G401.6 (cell line): ENCODE data around the gene ITIH6.
"Not testable (repeated sequence)": the region's sequence is repeated elsewhere in the genome, so short reads cannot be mapped to it uniquely, and the experiment has no call there.

Source experiments
- FAIRE-seq: peaks from 2 replicates; lab custom pipeline; 2012; peaks lifted over from hg19 to GRCh38; lab: Jason Lieb, UNC

The ITIH6 gene

DNA sequence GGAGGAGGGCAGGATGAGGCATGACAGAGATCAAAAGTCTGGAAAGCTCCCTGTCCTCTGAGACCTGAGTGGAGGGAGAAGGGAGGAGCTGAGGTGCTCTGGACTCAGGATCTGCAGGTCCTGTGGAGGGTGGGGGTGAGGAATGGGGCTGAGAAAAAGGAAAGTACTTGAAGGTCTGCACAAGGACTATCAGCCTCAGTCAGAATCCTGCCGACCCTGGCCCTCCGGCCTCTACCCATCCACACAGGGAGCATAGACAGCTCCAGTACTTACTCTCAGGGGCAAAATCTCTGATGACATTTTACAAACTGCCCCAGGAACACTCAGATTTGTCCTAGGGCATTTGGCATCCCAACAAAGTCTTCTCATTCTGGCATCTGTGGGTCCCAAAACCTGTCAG, 991 bp upstream of the ITIH6 start:
- FAIRE-seq, result no peak

GRCh38 chrX:54794795-54795194, 3.3 kb downstream of the ITIH6 start:
- no peak for FAIRE-seq

DNA sequence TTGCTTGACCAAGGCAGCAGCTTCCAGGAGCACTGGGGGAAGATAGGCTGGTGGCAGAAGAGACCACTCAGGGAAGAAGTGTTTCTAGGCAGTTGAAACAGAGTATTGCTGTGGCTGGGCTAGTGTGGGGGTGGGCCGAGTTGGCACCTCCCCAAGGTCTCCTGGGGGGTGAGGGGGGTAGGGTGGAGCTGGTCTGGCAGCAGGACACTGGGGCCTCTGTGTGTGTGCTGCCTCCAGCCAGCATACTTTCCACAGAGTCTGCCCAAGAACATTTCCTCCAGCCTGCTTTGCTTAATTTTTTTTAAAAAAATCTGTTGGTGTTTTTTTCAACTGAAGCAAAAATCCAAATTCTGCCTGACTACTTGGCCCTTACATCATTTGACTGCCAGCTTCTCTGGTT, 4.0 kb downstream of the ITIH6 start:
- FAIRE-seq, result no peak

DNA sequence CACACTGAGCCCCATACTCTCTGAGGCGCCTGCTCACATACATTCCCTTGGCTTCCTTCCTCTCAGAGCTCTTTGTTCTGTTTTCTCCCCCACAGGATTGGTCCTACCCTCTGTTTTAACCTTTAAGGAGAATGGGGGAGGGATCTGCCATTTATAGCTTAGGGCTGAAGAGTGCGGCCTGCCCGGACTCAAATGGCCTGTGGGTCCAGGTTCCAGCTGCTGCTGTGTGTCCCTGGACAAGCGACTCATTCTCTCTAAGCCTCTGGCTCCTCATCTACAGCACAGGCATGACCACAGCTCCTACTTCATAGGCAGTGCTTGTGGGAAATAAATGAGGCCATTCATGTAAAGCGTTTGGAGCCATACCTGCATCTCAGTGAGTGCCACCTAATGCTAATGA, 8.7 kb downstream of the ITIH6 start:
- FAIRE-seq, result not testable (repeated sequence)

DNA sequence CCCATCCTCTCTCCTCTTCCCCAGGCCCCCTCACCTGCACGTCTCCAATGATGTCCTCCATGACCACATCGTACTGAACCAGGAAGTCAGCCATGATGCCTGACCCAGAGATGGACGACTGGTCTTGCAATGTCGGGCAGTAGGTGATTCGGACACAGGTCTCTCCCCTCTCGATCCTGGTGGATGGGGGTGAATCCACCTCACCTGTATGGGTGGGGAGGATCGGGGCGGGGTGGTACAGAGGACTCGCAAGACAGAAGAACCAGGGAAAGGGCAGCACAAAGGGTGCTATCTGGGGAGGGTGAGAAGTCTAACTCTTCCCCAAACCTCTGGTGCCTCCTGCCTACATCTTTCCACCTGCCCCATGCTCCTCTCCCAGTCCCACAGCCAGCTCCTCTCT, 9.6 kb downstream of the ITIH6 start:
- FAIRE-seq, result no peak

DNA sequence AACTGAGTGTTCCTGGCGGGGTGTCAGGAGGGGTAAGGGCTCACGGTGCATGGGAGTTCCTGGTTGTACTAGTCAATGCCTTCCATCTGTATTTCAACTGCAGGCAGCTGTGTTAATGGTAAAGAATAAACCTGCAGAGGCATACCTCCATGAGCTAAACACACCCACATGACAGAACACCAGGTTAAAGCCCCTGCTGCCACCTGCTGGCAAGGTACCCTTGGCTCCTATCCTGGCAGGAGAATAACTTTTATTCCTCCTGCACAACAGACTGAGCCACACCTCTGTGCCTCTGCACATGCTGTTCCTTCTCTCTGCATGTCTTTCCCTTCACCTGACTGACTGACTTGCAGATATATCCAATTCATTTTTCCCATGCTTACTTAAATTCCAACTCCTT, 11.1 kb downstream of the ITIH6 start:
- no peak for FAIRE-seq

DNA sequence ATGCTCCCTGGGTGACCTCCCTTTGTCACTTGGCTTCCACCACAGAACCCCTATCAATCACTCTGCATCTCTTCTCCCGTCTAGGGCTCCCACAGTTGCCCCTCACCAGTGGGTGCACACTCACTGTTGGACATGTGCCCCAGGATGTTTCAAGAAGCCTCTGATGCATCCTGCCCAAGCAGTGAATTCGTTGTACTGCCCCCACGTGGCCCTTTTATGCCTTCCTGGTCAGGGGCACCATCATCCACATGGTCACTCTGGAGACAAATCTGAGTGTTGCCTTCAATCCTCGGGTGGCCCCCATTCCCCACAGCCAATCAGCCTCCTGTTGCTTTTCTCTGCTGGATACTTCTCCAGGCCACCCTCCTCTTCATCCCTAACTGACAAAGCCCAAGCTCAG, 12.2 kb downstream of the ITIH6 start:
- FAIRE-seq, result no peak

DNA sequence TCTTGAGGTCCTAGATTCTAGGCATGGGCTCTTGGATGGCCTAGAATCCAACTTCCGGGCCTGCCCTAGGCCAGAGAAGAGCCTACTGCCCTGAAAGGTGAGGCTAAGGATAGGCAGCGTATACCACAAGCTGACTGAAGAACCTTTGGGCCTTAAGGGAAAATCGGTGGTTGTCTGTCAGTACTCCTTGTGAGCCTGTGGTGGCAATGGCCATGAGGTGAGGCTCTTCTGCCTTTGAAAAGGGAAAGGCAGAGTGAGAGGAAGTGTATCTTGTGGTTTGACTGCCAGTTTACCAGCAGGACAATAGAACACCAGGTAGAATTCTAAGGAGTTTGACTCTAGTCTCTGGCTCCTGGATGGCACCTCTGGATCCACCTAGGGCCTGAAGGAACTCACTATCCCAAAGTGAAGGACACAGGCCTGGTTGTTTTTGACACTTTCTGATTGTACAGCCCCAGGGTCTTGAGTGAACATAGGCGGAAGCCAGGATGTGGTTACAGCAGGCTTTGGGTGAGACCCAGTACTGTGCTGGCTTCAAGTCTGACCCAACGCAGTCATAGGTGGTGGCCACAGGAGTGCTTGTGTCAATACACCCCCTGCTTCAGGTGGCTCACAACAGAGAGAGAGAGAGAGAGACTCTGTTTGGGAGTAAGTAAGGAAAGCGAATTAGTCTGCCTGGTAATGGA, 20.9 kb downstream of the ITIH6 start:
- FAIRE-seq, result no peak

DNA sequence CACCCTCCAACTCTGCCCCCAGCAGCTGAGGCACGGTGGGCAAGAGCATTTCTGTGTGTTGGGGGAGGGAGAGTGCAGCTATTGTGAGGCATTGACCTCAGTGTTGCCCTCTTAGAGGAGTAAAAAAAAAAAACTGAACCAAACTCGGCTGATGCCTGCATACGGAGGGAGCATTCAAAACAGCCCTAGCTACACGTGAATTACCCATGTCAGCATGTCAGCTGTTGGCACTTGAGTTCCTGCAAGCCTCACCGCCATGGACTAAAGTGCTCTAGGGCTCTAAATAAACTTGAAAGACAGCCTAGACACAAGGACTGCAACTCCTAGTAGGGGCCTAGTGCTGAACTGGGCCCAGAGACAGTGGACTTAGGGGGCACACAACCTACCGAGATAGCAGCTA, 22.0 kb downstream of the ITIH6 start:
- FAIRE-seq, result no peak

- FAIRE-seq, result not testable (repeated sequence)
Observed at GRCh38 chrX:54774391-54775094, 23.5 kb downstream of the ITIH6 start.

DNA sequence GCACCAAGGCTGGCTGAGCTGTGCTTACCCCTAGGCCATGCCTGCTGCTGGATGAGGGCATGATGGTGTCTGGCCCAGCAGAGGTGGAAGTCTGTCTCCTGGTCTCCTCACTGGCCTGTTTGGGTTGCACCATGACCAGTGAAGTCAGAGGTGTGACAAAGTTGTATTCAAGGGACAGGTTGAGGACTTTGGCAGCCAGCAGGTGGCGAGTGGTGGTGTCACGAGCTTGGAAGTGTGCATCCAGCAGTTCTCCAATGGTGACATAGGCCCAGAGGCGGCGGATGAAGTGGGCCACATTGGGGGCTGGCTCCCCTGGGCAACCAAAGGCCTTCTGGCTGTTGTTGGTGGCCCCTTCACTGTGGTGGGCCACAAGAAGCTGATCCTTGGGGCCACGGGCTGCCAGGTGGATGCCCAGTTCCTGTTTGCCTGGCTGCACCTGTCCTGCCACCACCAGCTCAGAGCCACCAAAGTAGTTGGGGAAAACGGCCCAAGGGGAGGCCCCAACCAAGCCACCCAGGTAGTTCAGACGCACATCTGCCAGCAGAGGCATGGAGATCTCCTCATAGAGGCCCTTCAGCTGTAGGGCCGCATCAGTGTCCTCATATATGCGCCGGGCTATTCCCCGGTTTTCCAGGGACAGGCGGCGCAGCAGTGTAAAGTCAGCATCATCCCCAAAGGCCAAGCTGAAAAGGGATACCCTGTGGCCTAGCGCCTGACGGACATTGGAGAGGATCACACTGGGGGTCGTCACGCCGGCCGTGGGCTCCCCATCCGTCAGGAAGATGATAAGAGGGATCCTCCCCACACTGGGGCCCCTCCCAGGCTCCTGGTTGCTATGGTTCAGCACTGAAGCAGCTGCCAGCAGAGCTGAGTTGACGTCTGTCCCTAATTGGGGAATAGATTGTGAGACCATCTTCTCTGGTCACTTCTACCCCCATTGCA, 39.7 kb downstream of the ITIH6 start:
- no peak for FAIRE-seq

DNA sequence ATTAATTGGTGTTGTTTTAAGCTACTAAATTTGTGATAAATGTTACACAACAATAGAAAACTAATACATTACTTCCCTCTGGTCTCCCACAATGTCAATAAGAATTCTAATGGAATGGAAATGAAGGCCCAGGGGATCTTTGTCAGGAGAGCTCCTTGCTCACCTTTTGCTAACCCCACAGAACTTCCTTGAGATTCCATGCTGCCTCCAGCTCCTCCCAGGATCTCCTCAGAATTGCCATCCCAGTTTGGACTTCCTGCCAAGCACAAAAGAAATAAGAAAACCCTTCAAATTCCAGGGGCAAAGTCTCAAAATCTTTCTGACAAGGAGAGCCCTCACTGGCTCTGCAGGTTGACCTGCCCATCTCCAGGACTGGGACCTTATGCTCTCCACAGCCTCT, 43.2 kb downstream of the ITIH6 start:
- no peak for FAIRE-seq

GRCh38 chrX:54748626-54749025, 49.4 kb downstream of the ITIH6 start:
- no peak for FAIRE-seq

- no peak for FAIRE-seq
Observed at GRCh38 chrX:54747733-54748393, 50.2 kb downstream of the ITIH6 start.

DNA sequence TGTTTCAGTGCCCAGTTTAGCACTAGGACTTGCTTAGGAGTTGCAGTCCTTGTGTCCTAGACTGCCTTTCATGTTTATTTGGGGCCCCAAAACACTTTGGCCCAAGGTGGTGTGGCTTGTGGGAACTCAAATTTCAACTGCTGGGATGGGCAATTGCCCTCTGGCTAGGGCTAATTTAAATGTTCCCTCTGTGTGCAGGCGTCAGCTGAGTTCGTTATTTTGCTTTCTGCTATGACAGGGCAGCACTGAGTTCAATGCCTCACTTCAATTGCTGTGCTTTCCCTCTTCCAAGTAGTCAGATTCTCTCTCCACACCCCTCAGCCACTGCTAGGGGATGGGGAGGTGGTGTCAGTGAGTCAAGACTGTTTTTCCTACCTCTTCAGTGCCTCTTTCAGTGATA, 51.1 kb downstream of the ITIH6 start:
- FAIRE-seq, result no peak

DNA sequence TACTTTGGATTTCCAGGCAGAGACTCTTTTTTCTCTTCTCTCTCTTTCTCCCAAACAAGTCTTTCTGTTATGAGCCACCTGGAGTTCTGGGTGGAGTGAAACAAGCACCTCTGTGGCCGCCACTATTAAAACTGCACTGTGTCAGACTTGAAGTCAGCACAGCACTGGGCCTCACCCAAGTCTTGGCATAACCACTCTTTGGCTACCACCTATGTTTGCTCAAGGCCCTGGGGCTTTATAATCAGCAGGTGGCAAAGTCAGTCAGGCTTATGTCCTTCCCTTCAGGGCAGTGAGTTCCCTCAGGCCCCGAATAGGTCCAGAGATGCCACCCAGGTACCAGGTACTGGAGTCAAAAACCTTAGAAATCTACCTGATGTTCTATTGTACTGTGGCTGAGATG, 52.4 kb downstream of the ITIH6 start:
- FAIRE-seq, result no peak

DNA sequence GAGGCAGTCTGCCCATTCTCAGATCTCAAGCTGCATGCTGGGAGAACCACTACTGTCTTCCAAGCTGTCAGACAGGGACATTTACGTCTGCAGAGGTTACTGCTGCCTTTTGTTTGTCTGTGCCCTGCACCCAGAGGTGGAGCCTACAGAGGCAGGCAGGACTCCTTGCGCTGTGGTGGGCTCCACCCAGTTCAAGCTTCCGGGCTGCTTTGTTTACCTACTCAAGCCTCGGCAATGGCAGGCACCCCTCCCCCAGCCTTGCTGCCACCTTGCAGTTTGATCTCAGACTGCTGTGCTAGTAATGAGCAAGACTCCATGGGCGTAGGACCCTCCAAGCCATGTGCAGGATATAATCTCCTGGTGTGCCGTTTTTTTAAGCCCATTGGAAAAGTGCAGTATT, 59.5 kb downstream of the ITIH6 start:
- FAIRE-seq, result not testable (repeated sequence)

DNA sequence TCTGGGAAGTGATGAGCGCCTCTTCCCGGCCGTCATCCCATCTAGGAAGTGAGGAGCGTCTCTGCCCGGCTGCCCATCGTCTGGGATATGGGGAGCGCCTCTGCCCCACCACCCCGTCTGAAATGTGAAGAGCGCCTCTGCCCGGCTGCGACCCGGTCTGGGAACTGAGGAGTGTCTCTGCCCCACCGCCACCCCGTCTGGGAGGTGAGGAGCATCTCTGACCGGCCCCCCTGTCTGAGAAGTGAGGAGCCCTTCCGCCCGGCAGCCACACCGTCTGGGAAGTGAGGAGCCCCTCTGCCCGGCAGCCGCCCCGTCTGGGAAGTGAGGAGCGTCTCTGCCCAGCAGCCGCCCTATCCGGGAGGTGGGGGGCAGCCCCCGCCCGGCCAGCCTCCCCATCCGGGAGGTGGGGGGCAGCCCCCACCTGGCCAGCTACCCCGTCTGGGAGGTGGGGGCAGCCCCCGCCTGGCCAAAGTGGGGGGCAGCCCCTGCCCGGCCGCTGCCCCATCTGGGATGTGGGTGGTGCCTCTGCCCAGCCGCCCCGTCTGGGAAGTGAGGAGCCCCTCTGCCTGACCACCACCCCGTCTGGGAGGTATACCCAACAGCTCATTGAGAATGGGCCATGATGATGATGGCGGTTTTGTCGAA, 61.6 kb downstream of the ITIH6 start:
- FAIRE-seq, result not testable (repeated sequence)

- no peak for FAIRE-seq
Observed at GRCh38 chrX:54721424-54721823, 76.6 kb downstream of the ITIH6 start.

DNA sequence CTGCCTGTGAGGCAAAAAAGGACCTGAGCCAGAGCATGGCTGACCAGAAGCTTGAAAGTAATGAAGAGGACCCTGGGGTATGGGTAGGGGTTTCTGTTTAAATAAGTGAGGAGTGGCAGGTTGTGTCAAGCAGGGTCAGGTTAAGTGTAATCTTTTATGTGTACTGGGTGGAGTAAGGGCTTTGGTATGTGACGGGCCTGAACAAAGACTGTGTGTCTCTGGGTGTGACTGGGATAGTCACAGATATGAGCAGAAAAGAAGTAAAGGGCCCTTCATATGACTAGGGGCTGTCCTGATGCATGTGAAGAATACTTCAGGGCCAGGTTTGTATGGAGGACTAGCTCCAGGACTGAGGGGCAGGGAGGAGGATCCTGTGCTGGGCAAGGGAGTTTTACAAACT, 82.4 kb downstream of the ITIH6 start:
- no peak for FAIRE-seq

DNA sequence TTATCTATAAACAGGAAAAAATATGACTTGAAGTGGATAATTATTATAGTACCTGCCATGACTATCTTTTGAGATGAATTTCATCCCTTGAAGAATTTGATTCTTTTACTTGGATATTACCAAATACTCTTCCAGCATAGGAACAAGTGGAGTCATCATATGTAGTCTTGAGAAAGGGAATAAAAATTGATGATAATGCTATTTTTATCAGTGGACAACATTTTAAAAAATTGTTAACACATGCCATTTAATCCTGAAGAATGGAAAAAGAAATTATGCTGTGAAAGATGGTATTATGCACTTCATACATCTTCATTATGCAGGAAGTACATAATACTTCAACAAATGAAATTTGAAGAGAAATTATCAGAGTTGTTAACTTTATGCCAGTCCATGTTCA, 83.6 kb downstream of the ITIH6 start:
- no peak for FAIRE-seq

DNA sequence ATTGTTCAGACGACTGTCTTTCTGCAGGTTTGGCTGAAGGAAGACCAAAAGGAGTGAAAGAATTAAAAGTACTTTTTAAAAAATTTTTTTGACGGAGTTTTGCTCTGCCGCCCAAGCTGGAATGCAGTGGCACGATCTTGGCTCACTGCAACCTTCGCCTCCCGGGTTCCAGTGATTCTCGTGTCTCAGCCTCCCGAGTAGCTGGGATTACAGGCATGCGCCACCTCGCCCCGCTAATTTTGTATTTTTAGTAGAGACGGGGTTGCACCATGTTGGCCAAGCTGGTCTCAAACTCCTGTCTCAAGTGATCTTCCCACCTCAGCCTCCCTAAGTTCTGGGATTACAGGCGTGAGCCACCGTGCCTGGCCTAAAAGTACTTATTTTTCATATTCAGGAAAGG, 86.3 kb downstream of the ITIH6 start:
- no peak for FAIRE-seq
